GM12875 (cell line): Measurements from ENCODE around the gene POU2AF1.

Experiments used
- H3K4me3 ChIP-seq: one replicate; pipeline ENCODE4 v1.5.1; 2011; ENCODE audit warnings: low read depth, low read length, control low read depth
- CTCF ChIP-seq: IDR thresholded peaks from 2 replicates; pipeline ENCODE4 v1.5.1; 2011; ENCODE audit warnings: low read depth, mild to moderate bottlenecking, control low read depth, inconsistent platforms, low read length, moderate library complexity, borderline replicate concordance; ENCODE audit not compliant: insufficient read depth

POU2AF1 gene

GRCh38 chr11:111352935-111353710, 26.0 kb downstream of the POU2AF1 start:
- TF ChIP-seq CTCF: no peak
- no peak overlapping the region for H3K4me3 ChIP-seq

- no peak for TF ChIP-seq CTCF
These were observed 26.8 kb downstream of the POU2AF1 start for GRCh38 chr11:111352231-111352746.

GRCh38 chr11:111351374-111352055, 27.6 kb downstream of the POU2AF1 start:
- H3K4me3 ChIP-seq: no peak overlapping the region
- no peak for TF ChIP-seq CTCF

More at GRCh38 chr11:111352231-111352746, 26.8 kb downstream of the POU2AF1 start:
- no peak overlapping the region for H3K4me3 ChIP-seq

GRCh38 chr11:111350811-111351210, 28.3 kb downstream of the POU2AF1 start:
- H3K4me3 ChIP-seq: no peak overlapping the region
- TF ChIP-seq CTCF: no peak

- no peak overlapping the region for H3K4me3 ChIP-seq
- no peak for TF ChIP-seq CTCF
These were observed 29.8 kb downstream of the POU2AF1 start for GRCh38 chr11:111349191-111349695.

GRCh38 chr11:111348147-111348546, 30.9 kb downstream of the POU2AF1 start:
- no peak for TF ChIP-seq CTCF
- H3K4me3 ChIP-seq: no peak overlapping the region
